ENCODE measurements around the gene LIN28B. TPM values are rescaled to one million over a fixed set of nuclear protein-coding genes. Genes with fewer than 3 reads are reported as not detected.

The LIN28B gene
- polyA plus RNA-seq = 0.07 TPM
- long read RNA-seq, donor 1 = 0 reads
- long read RNA-seq, donor 2 = 0 reads
- long read RNA-seq, donor 3 = 0 reads
- long read RNA-seq, donor 4 = 0 reads
- long read RNA-seq, donor 5 = 0 reads
- long read RNA-seq, donor 6 = 0 reads
- long read RNA-seq, donor 7 = 0 reads
- long read RNA-seq, donor 8 = 0 reads
- long read RNA-seq, donor 9 = 0 reads
- long read RNA-seq, donor 10 = 0 reads
- long read RNA-seq, donor 11 = 0 reads

GRCh38 chr6:104956731-104957294, at the start of gene LIN28B:
LIN28B (plus strand) TSS chr6:104957107; CDS start chr6:104957251, 144 bp downstream.
- Histone ChIP-seq H3K9me3 (ENCODE audit: control insufficient read depth, low read depth, low read length) (peaks cover 6% of the 10 kb centered on the region), H3K27me3 (ENCODE audit: control insufficient read depth, insufficient read depth, low read length) (peaks cover 63% of the 10 kb centered on the region), H3K27ac (ENCODE audit: low read length) (no peak within 1 kb of the TSS), H3K4me1 (ENCODE audit: control insufficient read depth, insufficient read depth, low read length) (no peaks in the 10 kb centered on the region), H3K4me3 (ENCODE audit: low read length) (no peak within 1 kb of the TSS), H3K36me3 (ENCODE audit: control insufficient read depth, insufficient read depth, low read length) (no peaks in the 10 kb centered on the region)
- DNase-seq = peak in 1 of 2 donors; percentile 16
- WGBS (ENCODE audit: insufficient coverage, low lambda C conversion rate) = 0% methylated on average over 3 of the region's 15 CpGs

- Histone ChIP-seq H3K36me3 (ENCODE audit: control insufficient read depth, insufficient read depth, low read length) (no peaks in the 10 kb centered on the region), H3K27ac (ENCODE audit: low read length) (no peak overlapping the region), H3K27me3 (ENCODE audit: control insufficient read depth, insufficient read depth, low read length) (no peaks in the 10 kb centered on the region), H3K4me1 (ENCODE audit: control insufficient read depth, insufficient read depth, low read length) (no peaks in the 10 kb centered on the region), H3K4me3 (ENCODE audit: low read length) (no peak overlapping the region), H3K9me3 (ENCODE audit: control insufficient read depth, low read depth, low read length) (no peaks in the 10 kb centered on the region)
- WGBS (ENCODE audit: insufficient coverage, low lambda C conversion rate) = no CpG with 5 or more reads among the region's 6 CpGs
- DNase-seq = no peak
Measured at GRCh38 chr6:104908031-104908887, 48.6 kb upstream of the LIN28B start.

GRCh38 chr6:104908888-104909525, 47.9 kb upstream of the LIN28B start:
- DNase-seq = no peak
- 83% methylated on average over 1 of the region's 2 CpGs for WGBS (ENCODE audit: insufficient coverage, low lambda C conversion rate)
- no peaks in the 10 kb centered on the region for H3K27me3 ChIP-seq (ENCODE audit: control insufficient read depth, insufficient read depth, low read length)
- no peak overlapping the region for H3K4me3 ChIP-seq (ENCODE audit: low read length)
- H3K4me1 ChIP-seq (ENCODE audit: control insufficient read depth, insufficient read depth, low read length) = no peaks in the 10 kb centered on the region
- no peak overlapping the region for H3K27ac ChIP-seq (ENCODE audit: low read length)
- H3K9me3 ChIP-seq (ENCODE audit: control insufficient read depth, low read depth, low read length) = no peaks in the 10 kb centered on the region
- no peaks in the 10 kb centered on the region for H3K36me3 ChIP-seq (ENCODE audit: control insufficient read depth, insufficient read depth, low read length)

GRCh38 chr6:104921896-104922295, 35.0 kb upstream of the LIN28B start:
- no peaks in the 10 kb centered on the region for H3K4me1 ChIP-seq (ENCODE audit: control insufficient read depth, insufficient read depth, low read length)
- H3K4me3 ChIP-seq (ENCODE audit: low read length) = no peak overlapping the region
- H3K9me3 ChIP-seq (ENCODE audit: control insufficient read depth, low read depth, low read length) = no peaks in the 10 kb centered on the region
- DNase-seq = no peak
- H3K27me3 ChIP-seq (ENCODE audit: control insufficient read depth, insufficient read depth, low read length) = no peaks in the 10 kb centered on the region
- H3K36me3 ChIP-seq (ENCODE audit: control insufficient read depth, insufficient read depth, low read length) = no peaks in the 10 kb centered on the region
- no peak overlapping the region for H3K27ac ChIP-seq (ENCODE audit: low read length)
- WGBS (ENCODE audit: insufficient coverage, low lambda C conversion rate) = no CpG with 5 or more reads among the region's 1 CpG

GRCh38 chr6:104928141-104928540, 28.8 kb upstream of the LIN28B start:
- no peak for DNase-seq
- Histone ChIP-seq H3K36me3 (ENCODE audit: control insufficient read depth, insufficient read depth, low read length) (no peaks in the 10 kb centered on the region), H3K4me1 (ENCODE audit: control insufficient read depth, insufficient read depth, low read length) (no peaks in the 10 kb centered on the region), H3K27me3 (ENCODE audit: control insufficient read depth, insufficient read depth, low read length) (no peaks in the 10 kb centered on the region), H3K4me3 (ENCODE audit: low read length) (no peak overlapping the region), H3K9me3 (ENCODE audit: control insufficient read depth, low read depth, low read length) (no peaks in the 10 kb centered on the region), H3K27ac (ENCODE audit: low read length) (no peak overlapping the region)
- WGBS (ENCODE audit: insufficient coverage, low lambda C conversion rate) = 70% methylated on average over 2 of the region's 3 CpGs

GRCh38 chr6:104929353-104929752, 27.6 kb upstream of the LIN28B start:
- H3K4me3 ChIP-seq (ENCODE audit: low read length) = no peak overlapping the region
- H3K4me1 ChIP-seq (ENCODE audit: control insufficient read depth, insufficient read depth, low read length) = no peaks in the 10 kb centered on the region
- H3K27me3 ChIP-seq (ENCODE audit: control insufficient read depth, insufficient read depth, low read length) = no peaks in the 10 kb centered on the region
- no peaks in the 10 kb centered on the region for H3K36me3 ChIP-seq (ENCODE audit: control insufficient read depth, insufficient read depth, low read length)
- DNase-seq = no peak
- no peak overlapping the region for H3K27ac ChIP-seq (ENCODE audit: low read length)
- no peaks in the 10 kb centered on the region for H3K9me3 ChIP-seq (ENCODE audit: control insufficient read depth, low read depth, low read length)
- 100% methylated on average over 2 of the region's 5 CpGs for WGBS (ENCODE audit: insufficient coverage, low lambda C conversion rate)

GRCh38 chr6:104930939-104931338, 26.0 kb upstream of the LIN28B start:
- WGBS (ENCODE audit: insufficient coverage, low lambda C conversion rate) = no CpG with 5 or more reads among the region's 2 CpGs
- no peaks in the 10 kb centered on the region for H3K27me3 ChIP-seq (ENCODE audit: control insufficient read depth, insufficient read depth, low read length)
- H3K27ac ChIP-seq (ENCODE audit: low read length) = no peak overlapping the region
- no peak for DNase-seq
- H3K36me3 ChIP-seq (ENCODE audit: control insufficient read depth, insufficient read depth, low read length) = no peaks in the 10 kb centered on the region
- H3K4me3 ChIP-seq (ENCODE audit: low read length) = no peak overlapping the region
- H3K4me1 ChIP-seq (ENCODE audit: control insufficient read depth, insufficient read depth, low read length) = no peaks in the 10 kb centered on the region
- H3K9me3 ChIP-seq (ENCODE audit: control insufficient read depth, low read depth, low read length) = no peaks in the 10 kb centered on the region

- no peak for DNase-seq
- H3K4me3 ChIP-seq (ENCODE audit: low read length) = no peak overlapping the region
- no peaks in the 10 kb centered on the region for H3K36me3 ChIP-seq (ENCODE audit: control insufficient read depth, insufficient read depth, low read length)
- H3K27ac ChIP-seq (ENCODE audit: low read length) = no peak overlapping the region
- 100% methylated on average over 2 of the region's 38 CpGs for WGBS (ENCODE audit: insufficient coverage, low lambda C conversion rate)
- H3K4me1 ChIP-seq (ENCODE audit: control insufficient read depth, insufficient read depth, low read length) = no peaks in the 10 kb centered on the region
- peaks cover 39% of the 10 kb centered on the region for H3K27me3 ChIP-seq (ENCODE audit: control insufficient read depth, insufficient read depth, low read length)
- peaks cover 10% of the 10 kb centered on the region for H3K9me3 ChIP-seq (ENCODE audit: control insufficient read depth, low read depth, low read length)
Measured at GRCh38 chr6:104936766-104937535, 20.0 kb upstream of the LIN28B start.

GRCh38 chr6:104940238-104940892, 16.5 kb upstream of the LIN28B start:
- peaks cover 41% of the 10 kb centered on the region for H3K27me3 ChIP-seq (ENCODE audit: control insufficient read depth, insufficient read depth, low read length)
- WGBS (ENCODE audit: insufficient coverage, low lambda C conversion rate) = no CpG with 5 or more reads among the region's 88 CpGs
- peak in 1 of 2 donors; percentile 23 for DNase-seq
- peak overlapping the region; percentile 21 for H3K4me3 ChIP-seq (ENCODE audit: low read length)
- no peaks in the 10 kb centered on the region for H3K4me1 ChIP-seq (ENCODE audit: control insufficient read depth, insufficient read depth, low read length)
- no peak overlapping the region for H3K27ac ChIP-seq (ENCODE audit: low read length)
- peaks cover 10% of the 10 kb centered on the region for H3K9me3 ChIP-seq (ENCODE audit: control insufficient read depth, low read depth, low read length)
- no peaks in the 10 kb centered on the region for H3K36me3 ChIP-seq (ENCODE audit: control insufficient read depth, insufficient read depth, low read length)

Measured in large intestine (tissue), 12 donors.